GM21723 (cell line): ENCODE measurements around the gene ZNF808.
A peak's percentile ranks its signal among the peaks of the same experiment; 100 is the strongest.
"Not testable (repeated sequence)": the region's sequence is repeated elsewhere in the genome, so short reads cannot be mapped to it uniquely, and the experiment has no call there.

Experiments used
- ATAC-seq: cut with Tn5 transposase; IDR thresholded peaks from one replicate; pipeline ENCODE4 v1.9.1; 2021; ENCODE audit warnings: mild to moderate bottlenecking, moderate library complexity; ENCODE audit not compliant: unreplicated experiment

Gene ZNF808

GRCh38 chr19:52592301-52592700 lies 64.8 kb downstream of the ZNF808 start:
- no peak for ATAC-seq

GRCh38 chr19:52593441-52593840 lies 66.0 kb downstream of the ZNF808 start:
- ATAC-seq: not testable (repeated sequence)

GRCh38 chr19:52599241-52599640 lies 71.8 kb downstream of the ZNF808 start:
- ATAC-seq: no peak

- ATAC-seq: no peak
Observed at GRCh38 chr19:52600639-52601024, 73.2 kb downstream of the ZNF808 start.

GRCh38 chr19:52601025-52601973 lies 73.8 kb downstream of the ZNF808 start:
- ATAC-seq: peak; percentile 96

- ATAC-seq: not testable (repeated sequence)
Observed at GRCh38 chr19:52601974-52602366, 74.5 kb downstream of the ZNF808 start.

GRCh38 chr19:52602941-52603340 lies 75.5 kb downstream of the ZNF808 start:
- no peak for ATAC-seq

GRCh38 chr19:52603558-52604207 lies 76.2 kb downstream of the ZNF808 start:
- no peak for ATAC-seq
